ENCODE measurements around the gene CBX5.

CBX5 gene

GRCh38 chr12:54276368-54276767 is 3.6 kb downstream of the CBX5 start:
- no peak for TF ChIP-seq CTCF (IDR thresholded peaks at IDR 0.05)

DNA sequence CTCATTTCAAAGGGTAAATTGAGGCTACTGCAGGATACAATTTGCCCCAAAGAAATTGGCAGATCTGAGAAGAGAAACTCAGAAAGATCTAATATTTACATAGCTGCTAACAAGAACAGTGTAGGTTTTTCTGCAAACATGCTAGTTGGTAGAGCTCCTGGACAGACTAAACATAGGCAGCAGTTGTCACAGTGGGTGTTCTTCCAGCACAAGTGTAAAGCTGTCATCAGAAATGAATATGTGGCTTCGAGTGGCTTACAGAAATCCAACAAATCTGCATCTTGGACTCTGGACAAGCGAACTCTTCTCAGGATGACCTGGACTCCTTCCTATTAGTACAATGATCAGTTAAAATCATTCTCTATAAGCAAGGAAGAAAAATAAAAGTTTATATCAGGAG is 5.9 kb downstream of the CBX5 start:
- no peak for TF ChIP-seq CTCF (IDR thresholded peaks at IDR 0.05)

GRCh38 chr12:54272214-54272613 is 7.7 kb downstream of the CBX5 start:
- TF ChIP-seq CTCF (IDR thresholded peaks at IDR 0.05): no peak

GRCh38 chr12:54270345-54270744 is 9.6 kb downstream of the CBX5 start:
- TF ChIP-seq CTCF (IDR thresholded peaks at IDR 0.05): no peak

DNA sequence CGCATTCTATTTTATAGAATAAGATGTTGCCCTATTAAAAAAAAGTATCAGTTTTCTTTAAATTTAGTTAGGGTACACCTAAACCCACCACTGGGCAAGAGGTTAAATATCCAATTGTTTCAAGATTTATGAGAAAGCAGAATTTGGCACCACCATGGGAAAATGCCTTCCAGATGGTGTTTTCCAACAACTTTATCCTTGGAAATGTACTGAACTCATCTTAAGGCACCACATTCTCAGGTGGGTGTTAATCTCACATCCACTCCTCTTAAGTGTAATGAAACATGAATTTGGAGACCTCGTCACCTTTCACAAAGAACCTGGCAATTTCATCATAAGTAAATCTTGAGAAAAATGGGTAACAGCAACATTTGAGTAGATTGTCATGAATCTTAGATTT is 13.1 kb downstream of the CBX5 start:
- no peak for TF ChIP-seq CTCF (IDR thresholded peaks at IDR 0.05)

GRCh38 chr12:54265364-54265812 is 14.5 kb downstream of the CBX5 start:
- TF ChIP-seq CTCF (IDR thresholded peaks at IDR 0.05): no peak

- no peak for TF ChIP-seq CTCF (IDR thresholded peaks at IDR 0.05)
Observed at GRCh38 chr12:54262403-54262925, 17.5 kb downstream of the CBX5 start.

DNA sequence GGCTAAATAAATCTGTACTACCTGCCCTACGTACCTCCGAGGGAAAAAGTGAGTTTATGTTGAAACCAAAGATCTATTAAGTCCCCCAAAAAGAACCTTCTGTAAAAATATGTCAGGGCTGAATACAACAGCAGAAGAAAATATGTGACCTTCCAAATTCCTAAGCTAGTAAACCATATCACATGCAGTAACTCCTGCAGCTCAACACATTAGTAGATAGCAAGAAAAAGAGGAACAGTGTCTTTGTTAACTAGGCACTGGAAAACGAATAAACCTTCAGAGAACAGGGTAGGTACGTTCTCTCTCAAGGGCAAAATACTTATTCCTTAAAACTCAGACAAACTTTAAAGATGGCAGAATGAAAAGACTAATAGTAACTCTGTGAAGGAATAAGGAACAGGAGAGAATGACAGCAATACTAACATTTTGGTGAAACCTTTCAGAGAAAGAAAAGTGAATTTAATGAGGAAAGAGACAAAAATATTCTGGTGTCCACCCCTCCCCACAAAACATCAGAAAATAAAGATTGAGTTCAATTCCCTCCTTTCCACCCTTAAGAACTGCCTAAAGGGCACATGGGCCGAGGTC is 18.0 kb downstream of the CBX5 start:
- TF ChIP-seq CTCF (IDR thresholded peaks at IDR 0.05): no peak
